ENCODE measurements around the gene GBGT1. TPM values are rescaled to one million over a fixed set of nuclear protein-coding genes. Genes with fewer than 3 reads are reported as not detected.

Gene GBGT1
- total and polyA plus RNA-seq, 2 of the 4 experiments (the other 2 are of a cell fraction) = 1.8 to 3.2 TPM

GRCh38 chr9:133204335-133204992 is 40.8 kb upstream of the GBGT1 start:
- intact Hi-C loops (cut with micrococcal nuclease) (no loop called here), in situ Hi-C loops (cut with MboI; ENCODE audit: low sequenced_read_pairs) (no loop called here), dilution Hi-C loops (cut with HindIII; ENCODE audit: low sequenced_read_pairs, unreplicated experiment) (no loop called here)
- no peak overlapping the region for H3K4me3 ChIP-seq (ENCODE audit: insufficient read depth, low read depth, low read length)
- no peaks in the 10 kb centered on the region for H4K20me1 ChIP-seq (ENCODE audit: insufficient read depth, low read length)
- no peak overlapping the region for H2BK15ac ChIP-seq (ENCODE audit: low read depth, low read length)
- no peaks in the 10 kb centered on the region for H3K79me1 ChIP-seq (ENCODE audit: low read depth in 1 of 2, low read length in 2 of 2)
- H3K36me3 ChIP-seq (ENCODE audit: control insufficient read depth, insufficient read depth, low read length) = no peaks in the 10 kb centered on the region
- 70% methylated on average over 2 of the region's 17 CpGs; no CpG with 5 or more reads in 1 of the 2 experiments for WGBS, 2 experiments (ENCODE audit: extremely low coverage in 2 of 2, insufficient read length in 1 of 2)
- H3K4me1 ChIP-seq (ENCODE audit: control insufficient read depth, insufficient read depth, low read length) = no peaks in the 10 kb centered on the region
- H2BK120ac ChIP-seq (ENCODE audit: low read depth, low read length) = no peak overlapping the region
- ATAC-seq (ENCODE audit: low read depth) = no peak
- H3K27ac ChIP-seq (ENCODE audit: insufficient read depth, low read length) = no peak overlapping the region
- H3K14ac ChIP-seq (replicated peaks; ENCODE audit: low read depth, low read length) = no peak overlapping the region
- ChIA-PET POLR2A (ENCODE audit: unreplicated experiment) (no interaction called here), CTCF (interaction anchor here (0.6 kb wide), 1 partner anchor 365 kb away, joined by 3 read pairs; no protein-coding TSS in a partner anchor)
- no peak for DNase-seq
- no peak overlapping the region for H2BK20ac ChIP-seq (ENCODE audit: low read depth, low read length)
- H3K9ac ChIP-seq (ENCODE audit: low read depth, low read length) = no peak overlapping the region
- no peak overlapping the region for H3K56ac ChIP-seq (ENCODE audit: extremely low read depth, insufficient read depth, low read length)
- TF ChIP-seq RAD21 (IDR thresholded peaks at IDR 0.05; ENCODE audit: low read length) = no peak
- no peak for TF ChIP-seq USF2 (IDR thresholded peaks at IDR 0.05; ENCODE audit: low read depth, low read length)
- peaks cover 34% of the 10 kb centered on the region for H3K27me3 ChIP-seq (ENCODE audit: control insufficient read depth, insufficient read depth, low read length)
- no peak overlapping the region for H3K4me2 ChIP-seq (ENCODE audit: low read depth, low read length)
- no peak overlapping the region for H2AFZ ChIP-seq (replicated peaks; ENCODE audit: low read length, poor library complexity)
- H4K5ac ChIP-seq (ENCODE audit: low read depth, low read length) = no peak overlapping the region
- no peak overlapping the region for H2BK5ac ChIP-seq (ENCODE audit: low read depth, low read length, poor library complexity, severe bottlenecking)
- H3K9me3 ChIP-seq (ENCODE audit: control insufficient read depth, insufficient read depth, low read length) = 0 out of 2 replicates have a peak, but pooled peaks cover 1% of the 10 kb centered on the region
- no peak overlapping the region for H2AK9ac ChIP-seq (replicated peaks; ENCODE audit: low read depth, low read length, poor library complexity)
- H3K18ac ChIP-seq (ENCODE audit: low read depth, low read length) = no peak overlapping the region
- no peak overlapping the region for H3K23ac ChIP-seq (ENCODE audit: low read depth, low read length)
- H4K8ac ChIP-seq (ENCODE audit: low read depth in 2 of 2, low read length in 2 of 2) = no peak overlapping the region
- H3K4ac ChIP-seq (ENCODE audit: low read depth, low read length) = no peak overlapping the region
- H4K91ac ChIP-seq (ENCODE audit: insufficient read depth, low read depth, low read length) = no peak overlapping the region
- no TSS peak for BruUV-seq (replicated peaks)
- H3K9me1 ChIP-seq (ENCODE audit: insufficient read depth, low read length) = no peaks in the 10 kb centered on the region
- H2AK5ac ChIP-seq (ENCODE audit: low read depth, low read length) = no peak overlapping the region
